ENCODE measurements around the gene KRTAP5-6.

The KRTAP5-6 gene

DNA sequence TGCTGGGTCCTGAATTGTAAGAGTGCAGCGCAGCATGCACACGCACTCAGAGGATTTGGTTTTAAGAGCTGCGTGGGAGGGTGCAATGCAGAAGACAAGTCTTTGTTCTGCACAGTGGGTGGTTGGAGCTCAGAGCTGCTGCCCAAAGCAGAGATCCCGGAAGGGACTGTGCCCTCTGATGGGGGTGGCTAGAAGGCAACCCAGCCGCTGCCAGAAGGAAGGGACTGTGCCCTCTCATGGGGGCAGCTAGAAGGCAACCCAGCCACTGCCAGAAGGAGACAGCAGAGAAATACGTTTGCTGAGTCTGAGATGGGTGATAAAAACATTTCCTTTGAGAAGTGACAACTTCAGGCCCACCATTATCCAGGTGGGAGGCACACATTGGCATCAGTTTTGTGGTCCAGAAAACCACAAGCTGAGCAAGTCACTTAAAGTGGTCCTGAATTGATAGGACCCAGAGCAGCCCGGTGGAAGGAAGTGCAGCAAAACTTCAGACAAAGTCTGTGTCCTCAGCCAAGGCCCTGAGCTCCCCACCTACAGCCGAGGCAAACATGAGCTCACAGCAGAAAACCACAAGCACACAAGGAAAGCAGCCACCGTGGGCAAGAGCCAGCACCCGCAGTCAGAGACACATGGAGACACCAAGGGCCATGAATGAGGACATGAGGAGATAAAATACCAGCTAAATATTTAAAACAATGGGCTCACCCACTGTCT lies 4.3 kb downstream of the KRTAP5-6 start:
- ChIA-PET CTCF (no interaction called here), POLR2A (no interaction called here)
- no peak for DNase-seq (ENCODE audit: extremely low spot score)
- TF ChIP-seq SUZ12 (IDR thresholded peaks at IDR 0.05) (no peak), FOXM1 (IDR thresholded peaks at IDR 0.05; ENCODE audit: borderline replicate concordance) (no peak), ELF4 (IDR thresholded peaks at IDR 0.05) (no peak), SP1 (IDR thresholded peaks at IDR 0.05) (no peak), ARNT (IDR thresholded peaks at IDR 0.05) (no peak), FOXA1 (IDR thresholded peaks at IDR 0.05) (no peak), HDGF (IDR thresholded peaks at IDR 0.05; ENCODE audit: borderline replicate concordance) (no peak), NFRKB (IDR thresholded peaks at IDR 0.05) (no peak)
- TF ChIP-seq, protein P1, sequence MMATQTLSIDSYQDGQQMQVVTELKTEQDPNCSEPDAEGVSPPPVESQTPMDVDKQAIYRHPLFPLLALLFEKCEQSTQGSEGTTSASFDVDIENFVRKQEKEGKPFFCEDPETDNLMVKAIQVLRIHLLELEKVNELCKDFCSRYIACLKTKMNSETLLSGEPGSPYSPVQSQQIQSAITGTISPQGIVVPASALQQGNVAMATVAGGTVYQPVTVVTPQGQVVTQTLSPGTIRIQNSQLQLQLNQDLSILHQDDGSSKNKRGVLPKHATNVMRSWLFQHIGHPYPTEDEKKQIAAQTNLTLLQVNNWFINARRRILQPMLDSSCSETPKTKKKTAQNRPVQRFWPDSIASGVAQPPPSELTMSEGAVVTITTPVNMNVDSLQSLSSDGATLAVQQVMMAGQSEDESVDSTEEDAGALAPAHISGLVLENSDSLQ (IDR thresholded peaks at IDR 0.05), result no peak

DNA sequence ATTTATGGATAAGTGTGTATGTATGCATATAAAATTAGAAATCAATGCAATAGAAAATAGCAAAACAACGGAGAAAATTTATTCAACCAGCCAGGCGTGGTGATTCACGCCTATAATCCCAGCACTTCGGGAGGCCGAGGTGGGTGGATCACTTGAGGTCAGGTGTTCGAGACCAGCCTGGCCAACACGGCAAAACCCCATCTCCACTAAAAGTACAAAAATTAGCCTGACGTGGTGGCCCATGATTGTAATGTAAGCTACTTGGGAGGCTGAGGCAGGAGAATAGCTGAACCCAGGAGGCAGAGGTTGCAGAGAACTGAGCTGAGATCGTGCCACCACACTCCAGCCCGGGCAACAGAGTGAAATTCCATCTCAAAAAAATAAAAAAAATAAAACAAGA lies 5.5 kb downstream of the KRTAP5-6 start:
- DNase-seq (ENCODE audit: extremely low spot score), result no peak
- CTCF ChIA-PET, result no interaction called here
- no peak for TF ChIP-seq L3MBTL2 (conservative IDR thresholded peaks at IDR 0.05)
- no peak for TF ChIP-seq FOXK2 (IDR thresholded peaks at IDR 0.05)
- no peak for TF ChIP-seq CTBP1 (IDR thresholded peaks at IDR 0.05; ENCODE audit: borderline replicate concordance)
- TF ChIP-seq ZNF384 (IDR thresholded peaks at IDR 0.05), result no peak
- no peak for TF ChIP-seq ARNT (IDR thresholded peaks at IDR 0.05)
- no peak for TF ChIP-seq HDGF (IDR thresholded peaks at IDR 0.05; ENCODE audit: borderline replicate concordance)
- no peak for TF ChIP-seq SP1 (IDR thresholded peaks at IDR 0.05)
- TF ChIP-seq NFRKB (IDR thresholded peaks at IDR 0.05), result no peak
- TF ChIP-seq, protein P1 (IDR thresholded peaks at IDR 0.05), result no peak
- no peak for TF ChIP-seq ELF4 (IDR thresholded peaks at IDR 0.05)
- no peak for TF ChIP-seq LEF1 (IDR thresholded peaks at IDR 0.05; ENCODE audit: borderline replicate concordance)
- POLR2A ChIA-PET, result no interaction called here

DNA sequence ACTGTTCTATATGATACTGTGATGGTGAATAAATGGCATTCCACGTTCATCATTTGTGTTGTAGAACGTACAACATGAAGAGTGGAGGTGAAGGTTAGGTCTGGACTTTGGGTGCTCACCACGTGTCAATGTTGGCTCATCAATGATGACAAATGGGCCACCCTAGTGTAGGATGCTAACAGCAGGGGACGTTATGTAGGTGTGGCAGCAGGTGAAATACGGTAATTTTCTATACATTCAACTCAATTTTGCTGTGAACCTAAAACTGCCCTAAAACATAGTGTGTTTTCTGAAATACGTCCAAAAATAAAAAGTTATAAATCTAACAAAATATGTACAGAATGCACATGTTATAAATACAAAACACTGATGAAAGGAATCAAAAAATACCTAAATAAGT lies 6.2 kb downstream of the KRTAP5-6 start:
- ChIA-PET POLR2A (no interaction called here), CTCF (no interaction called here)
- DNase-seq (ENCODE audit: extremely low spot score), result no peak
- TF ChIP-seq LEF1 (IDR thresholded peaks at IDR 0.05; ENCODE audit: borderline replicate concordance), result no peak
- TF ChIP-seq ELF4 (IDR thresholded peaks at IDR 0.05), result no peak
- no peak for TF ChIP-seq HDGF (IDR thresholded peaks at IDR 0.05; ENCODE audit: borderline replicate concordance)
- no peak for TF ChIP-seq BHLHE40 (IDR thresholded peaks at IDR 0.05; ENCODE audit: borderline replicate concordance)
- no peak for TF ChIP-seq NFRKB (IDR thresholded peaks at IDR 0.05)
- no peak for TF ChIP-seq SP1 (IDR thresholded peaks at IDR 0.05)
- TF ChIP-seq CTBP1 (IDR thresholded peaks at IDR 0.05; ENCODE audit: borderline replicate concordance), result no peak
- TF ChIP-seq SUZ12 (IDR thresholded peaks at IDR 0.05), result no peak
- no peak for TF ChIP-seq TARDBP (IDR thresholded peaks at IDR 0.05)
- TF ChIP-seq FOXM1 (IDR thresholded peaks at IDR 0.05; ENCODE audit: borderline replicate concordance), result no peak
- TF ChIP-seq, protein P1 (IDR thresholded peaks at IDR 0.05), result no peak
- TF ChIP-seq FOXK2 (IDR thresholded peaks at IDR 0.05), result no peak
- TF ChIP-seq ARNT (IDR thresholded peaks at IDR 0.05), result no peak

DNA sequence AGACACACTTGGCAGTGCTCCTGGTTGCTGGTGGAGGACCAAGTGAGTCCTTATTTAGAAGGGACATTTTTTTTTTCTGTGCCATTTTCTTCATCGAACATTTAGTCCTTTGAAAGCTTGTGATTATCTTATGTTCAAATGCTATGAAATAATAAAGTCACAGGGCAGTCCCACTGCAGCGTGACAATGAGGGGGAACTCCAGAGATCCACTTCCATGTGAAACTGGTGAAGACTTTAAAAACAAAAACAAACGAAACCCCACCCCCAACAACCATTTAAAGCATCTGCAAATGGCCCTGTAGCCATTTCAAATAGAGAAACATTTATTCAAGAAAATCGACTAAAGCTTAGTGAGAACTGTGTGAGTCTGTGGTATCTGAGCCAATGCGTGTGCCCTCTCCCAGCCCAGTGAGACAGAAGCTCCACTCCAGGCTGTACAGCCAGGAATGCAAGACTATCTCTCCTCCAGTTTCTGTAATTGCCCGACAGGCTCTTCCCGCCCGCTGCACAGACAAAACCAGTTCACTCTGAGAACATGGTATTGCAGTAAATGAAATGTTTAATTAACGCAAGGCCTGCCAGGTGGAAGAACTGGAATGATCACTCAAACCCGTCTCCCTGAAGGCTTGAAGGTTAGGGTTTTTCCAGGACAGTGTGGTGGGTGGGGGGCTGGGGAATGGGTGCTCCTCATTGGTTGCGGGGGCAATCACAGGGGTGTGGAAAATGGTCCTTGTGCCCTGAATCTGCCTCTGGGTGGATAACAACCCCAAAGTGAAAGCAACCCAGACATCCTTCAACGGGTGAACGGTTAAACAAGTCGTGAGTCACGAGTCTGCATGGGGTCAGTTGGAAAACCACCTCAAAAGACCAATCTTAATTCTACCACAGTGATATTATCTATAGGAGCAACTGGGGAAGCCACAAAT lies 8.4 kb downstream of the KRTAP5-6 start:
- POLR2A ChIA-PET, result no interaction called here
- CTCF ChIA-PET, result no interaction called here
- DNase-seq (ENCODE audit: extremely low spot score), result no peak
- TF ChIP-seq FOXA1 (IDR thresholded peaks at IDR 0.05), result no peak
- TF ChIP-seq L3MBTL2 (conservative IDR thresholded peaks at IDR 0.05), result no peak
- TF ChIP-seq NFRKB (IDR thresholded peaks at IDR 0.05), result no peak
- no peak for TF ChIP-seq HDGF (IDR thresholded peaks at IDR 0.05; ENCODE audit: borderline replicate concordance)
- no peak for TF ChIP-seq SUZ12 (IDR thresholded peaks at IDR 0.05)
- no peak for TF ChIP-seq ARNT (IDR thresholded peaks at IDR 0.05)
- no peak for TF ChIP-seq TARDBP (IDR thresholded peaks at IDR 0.05)
- TF ChIP-seq ELF4 (IDR thresholded peaks at IDR 0.05), result no peak
- TF ChIP-seq LEF1 (IDR thresholded peaks at IDR 0.05; ENCODE audit: borderline replicate concordance), result no peak

DNA sequence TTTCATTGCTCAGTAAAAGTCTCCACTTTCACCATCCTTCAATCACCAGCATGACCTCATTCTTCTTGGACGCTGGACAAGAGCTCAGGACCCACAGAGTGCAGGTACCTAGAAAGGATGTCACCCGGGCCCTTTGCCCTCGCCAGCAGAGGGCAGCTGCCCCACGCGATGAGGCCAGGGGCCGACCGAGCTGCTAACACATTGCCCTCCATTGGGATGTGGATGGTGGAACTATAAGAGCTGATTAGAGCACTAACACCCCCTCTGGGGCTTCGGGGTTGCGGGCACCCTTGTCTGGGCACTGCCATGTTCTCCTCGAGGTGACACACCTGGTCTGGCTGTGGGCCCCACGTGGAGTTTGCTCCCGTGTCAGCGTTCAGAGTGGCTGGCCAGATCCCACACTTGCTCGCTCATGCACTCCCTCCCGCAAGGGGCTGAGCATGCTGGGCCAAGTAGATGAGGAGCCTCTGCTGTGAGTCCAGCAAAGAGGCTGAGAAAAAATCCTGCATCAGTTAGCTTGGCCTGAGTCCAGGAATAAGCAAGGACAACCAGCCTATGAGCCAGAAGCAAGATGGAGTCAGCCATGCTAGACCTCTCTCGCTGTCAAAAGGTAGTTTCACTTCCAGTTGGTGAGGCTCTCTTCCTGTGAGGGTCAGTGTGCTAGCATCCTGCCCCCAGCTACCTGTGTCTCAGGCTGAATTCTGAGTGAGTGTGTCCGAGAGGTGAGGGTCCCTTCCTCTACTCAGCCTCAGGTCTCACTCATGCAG lies 9.8 kb downstream of the KRTAP5-6 start:
- ChIA-PET POLR2A (no interaction called here), CTCF (interaction anchor here (0.6 to 1.6 kb wide), 2 partner anchors 110 to 126 kb away, joined by 3 to 7 read pairs; no protein-coding TSS in a partner anchor)
- DNase-seq (ENCODE audit: extremely low spot score), result no peak
- TF ChIP-seq FOXM1 (IDR thresholded peaks at IDR 0.05; ENCODE audit: borderline replicate concordance) (no peak), BHLHE40 (IDR thresholded peaks at IDR 0.05; ENCODE audit: borderline replicate concordance) (no peak), NFRKB (IDR thresholded peaks at IDR 0.05) (no peak), L3MBTL2 (conservative IDR thresholded peaks at IDR 0.05) (no peak), HDGF (IDR thresholded peaks at IDR 0.05; ENCODE audit: borderline replicate concordance) (no peak), SUZ12 (IDR thresholded peaks at IDR 0.05) (no peak), ARNT (IDR thresholded peaks at IDR 0.05) (no peak)
